ENCODE results near the gene FLOT2. TPM values are rescaled to one million over a fixed set of nuclear protein-coding genes. Genes with fewer than 3 reads are reported as not detected.
"Not testable (repeated sequence)": the region's sequence is repeated elsewhere in the genome, so short reads cannot be mapped to it uniquely, and the experiment has no call there.

Gene FLOT2
- total and polyA plus RNA-seq, 3 donors from 2014 or later, result 20.9 to 33.2 (median 31.3) TPM

GRCh38 chr17:28848667-28849066, 48.9 kb downstream of the FLOT2 start:
- H3K36me3 ChIP-seq (ENCODE audit: low read depth, missing control alignments); intact Hi-C loops (cut with DNase I; ENCODE audit: low total_unique reads): not testable (repeated sequence)

GRCh38 chr17:28846699-28847098, 50.8 kb downstream of the FLOT2 start:
- DNase-seq; H3K4me1 ChIP-seq; H3K4me3 ChIP-seq; H3K27ac ChIP-seq; H3K27me3 ChIP-seq; H3K9me3 ChIP-seq; H3K36me3 ChIP-seq (ENCODE audit: low read depth, missing control alignments); intact Hi-C loops (cut with DNase I; ENCODE audit: low total_unique reads): not testable (repeated sequence)
- 85 to 89% methylated on average over 9 of the region's 9 CpGs for WGBS, 2 donors

More at GRCh38 chr17:28848667-28849066, 48.9 kb downstream of the FLOT2 start:
- not testable (repeated sequence) for H3K4me1 ChIP-seq, H3K9me3 ChIP-seq, H3K27me3 ChIP-seq, H3K27ac ChIP-seq
- peak; percentile 55 for DNase-seq
- WGBS, 2 donors, result 70 to 72% methylated on average over 14 to 15 of the region's 15 CpGs
- peak overlapping the region in 1 of 2 donors; percentile 7 for H3K4me3 ChIP-seq
- TF ChIP-seq CTCF (IDR thresholded peaks at IDR 0.05), result peak in 2 of 3 experiments; percentile 33 to 76

- intact Hi-C loops (cut with DNase I; ENCODE audit: low total_unique reads), result no loop called here
- no peak overlapping the region for H3K27ac ChIP-seq
- no peaks in the 10 kb centered on the region for H3K4me1 ChIP-seq
- no peaks in the 10 kb centered on the region for H3K9me3 ChIP-seq
- H3K27me3 ChIP-seq, result no peaks in the 10 kb centered on the region
- no peaks in the 10 kb centered on the region for H3K36me3 ChIP-seq (ENCODE audit: low read depth, missing control alignments)
- DNase-seq, result no peak
- 92 to 94% methylated on average over 10 of the region's 10 CpGs for WGBS, 2 donors
- no peak overlapping the region for H3K4me3 ChIP-seq
- TF ChIP-seq POLR2A (IDR thresholded peaks at IDR 0.05), result no peak
- TF ChIP-seq CTCF (IDR thresholded peaks at IDR 0.05), result no peak
Observed at GRCh38 chr17:28846231-28846630, 51.3 kb downstream of the FLOT2 start.

GRCh38 chr17:28843816-28844148, 53.8 kb downstream of the FLOT2 start:
- no peak for TF ChIP-seq CTCF (IDR thresholded peaks at IDR 0.05)
- no peak for TF ChIP-seq POLR2A (IDR thresholded peaks at IDR 0.05)
- no peak for DNase-seq
- WGBS, 2 donors, result 64 to 83% methylated on average over 6 of the region's 6 CpGs
- Histone ChIP-seq H3K36me3 (ENCODE audit: low read depth, missing control alignments) (no peaks in the 10 kb centered on the region), H3K27ac (no peak overlapping the region), H3K4me1 (peaks cover 2% of the 10 kb centered on the region), H3K27me3 (no peaks in the 10 kb centered on the region), H3K9me3 (no peaks in the 10 kb centered on the region), H3K4me3 (no peak overlapping the region)
- intact Hi-C loops (cut with DNase I; ENCODE audit: low total_unique reads), result no loop called here

GRCh38 chr17:28842282-28843012, 55.1 kb downstream of the FLOT2 start, which contains the start of gene FAM222B:
Gene FAM222B, minus strand, starts transcription at chr17:28842790. Its CDS starts 76,123 bp downstream, at chr17:28766667.
- no peaks in the 10 kb centered on the region for H3K9me3 ChIP-seq

More at GRCh38 chr17:28842282-28843012, 55.1 kb downstream of the FLOT2 start, which contains the start of gene FAM222B:
- peak; percentile 85 for DNase-seq
- intact Hi-C loops (cut with DNase I; ENCODE audit: low total_unique reads), result no loop called here
- TF ChIP-seq CTCF (IDR thresholded peaks at IDR 0.05) (peak in 1 of 3 experiments; percentile 4), POLR2A (IDR thresholded peaks at IDR 0.05) (no peak)
- Histone ChIP-seq H3K27me3 (no peaks in the 10 kb centered on the region), H3K27ac (peak within 1 kb of the TSS; percentile 51 to 81), H3K4me1 (peaks cover 2% of the 10 kb centered on the region), H3K36me3 (ENCODE audit: low read depth, missing control alignments) (no peaks in the 10 kb centered on the region), H3K4me3 (peak within 1 kb of the TSS; percentile 82 to 88)
- WGBS, 2 donors, result 0% methylated on average over 22 to 44 of the region's 44 CpGs
